Thyroid gland (tissue), 4 donors: Measurements from ENCODE around the gene ZBED2.

Experiments used
- CTCF ChIP-seq, 6 experiments: fragments of 200-600 bp in 3 of 6; fragments of 450-650 bp in 3 of 6; sonication (generic) in 3 of 6; IDR thresholded peaks; one replicate each; pipeline ENCODE4 v1.5.1; 2016 to 2019; ENCODE audit warnings: antibody characterized with exemption in 6 of 6, mild to moderate bottlenecking in 2 of 6, inconsistent platforms in 1 of 6, moderate library complexity in 1 of 6
- POLR2A ChIP-seq, 2 donors: fragments of 450-650 bp; IDR thresholded peaks; one replicate each; pipeline ENCODE4 v1.6.1; 2017; ENCODE audit warnings: antibody characterized with exemption in 2 of 2, mild to moderate bottlenecking in 2 of 2, moderate library complexity in 1 of 2

GRCh38 chr3:111578867-111579266, 16.3 kb downstream of the ZBED2 start:
- TF ChIP-seq CTCF (IDR thresholded peaks at IDR 0.05) (no peak), POLR2A (IDR thresholded peaks at IDR 0.05) (no peak)
